NCI-H774 (cell line): ENCODE measurements around the gene MAP7D3.
"Not testable (repeated sequence)": the region's sequence is repeated elsewhere in the genome, so short reads cannot be mapped to it uniquely, and the experiment has no call there.

Experiments used
- DNase-seq: peaks from one replicate; lab custom pipeline; 2025; lab: John Stamatoyannopoulos, UW

MAP7D3 gene, protein sequence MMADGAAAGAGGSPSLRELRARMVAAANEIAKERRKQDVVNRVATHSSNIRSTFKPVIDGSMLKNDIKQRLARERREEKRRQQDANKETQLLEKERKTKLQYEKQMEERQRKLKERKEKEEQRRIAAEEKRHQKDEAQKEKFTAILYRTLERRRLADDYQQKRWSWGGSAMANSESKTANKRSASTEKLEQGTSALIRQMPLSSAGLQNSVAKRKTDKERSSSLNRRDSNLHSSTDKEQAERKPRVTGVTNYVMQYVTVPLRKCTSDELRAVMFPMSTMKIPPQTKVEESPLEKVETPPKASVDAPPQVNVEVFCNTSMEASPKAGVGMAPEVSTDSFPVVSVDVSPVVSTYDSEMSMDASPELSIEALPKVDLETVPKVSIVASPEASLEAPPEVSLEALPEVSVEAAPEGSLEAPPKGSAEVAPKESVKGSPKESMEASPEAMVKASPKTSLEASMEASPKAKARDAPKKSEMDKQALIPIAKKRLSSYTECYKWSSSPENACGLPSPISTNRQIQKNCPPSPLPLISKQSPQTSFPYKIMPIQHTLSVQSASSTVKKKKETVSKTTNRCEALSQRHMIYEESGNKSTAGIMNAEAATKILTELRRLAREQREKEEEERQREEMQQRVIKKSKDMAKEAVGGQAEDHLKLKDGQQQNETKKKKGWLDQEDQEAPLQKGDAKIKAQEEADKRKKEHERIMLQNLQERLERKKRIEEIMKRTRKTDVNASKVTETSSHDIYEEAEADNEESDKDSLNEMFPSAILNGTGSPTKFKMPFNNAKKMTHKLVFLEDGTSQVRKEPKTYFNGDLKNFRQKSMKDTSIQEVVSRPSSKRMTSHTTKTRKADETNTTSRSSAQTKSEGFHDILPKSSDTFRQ

DNA sequence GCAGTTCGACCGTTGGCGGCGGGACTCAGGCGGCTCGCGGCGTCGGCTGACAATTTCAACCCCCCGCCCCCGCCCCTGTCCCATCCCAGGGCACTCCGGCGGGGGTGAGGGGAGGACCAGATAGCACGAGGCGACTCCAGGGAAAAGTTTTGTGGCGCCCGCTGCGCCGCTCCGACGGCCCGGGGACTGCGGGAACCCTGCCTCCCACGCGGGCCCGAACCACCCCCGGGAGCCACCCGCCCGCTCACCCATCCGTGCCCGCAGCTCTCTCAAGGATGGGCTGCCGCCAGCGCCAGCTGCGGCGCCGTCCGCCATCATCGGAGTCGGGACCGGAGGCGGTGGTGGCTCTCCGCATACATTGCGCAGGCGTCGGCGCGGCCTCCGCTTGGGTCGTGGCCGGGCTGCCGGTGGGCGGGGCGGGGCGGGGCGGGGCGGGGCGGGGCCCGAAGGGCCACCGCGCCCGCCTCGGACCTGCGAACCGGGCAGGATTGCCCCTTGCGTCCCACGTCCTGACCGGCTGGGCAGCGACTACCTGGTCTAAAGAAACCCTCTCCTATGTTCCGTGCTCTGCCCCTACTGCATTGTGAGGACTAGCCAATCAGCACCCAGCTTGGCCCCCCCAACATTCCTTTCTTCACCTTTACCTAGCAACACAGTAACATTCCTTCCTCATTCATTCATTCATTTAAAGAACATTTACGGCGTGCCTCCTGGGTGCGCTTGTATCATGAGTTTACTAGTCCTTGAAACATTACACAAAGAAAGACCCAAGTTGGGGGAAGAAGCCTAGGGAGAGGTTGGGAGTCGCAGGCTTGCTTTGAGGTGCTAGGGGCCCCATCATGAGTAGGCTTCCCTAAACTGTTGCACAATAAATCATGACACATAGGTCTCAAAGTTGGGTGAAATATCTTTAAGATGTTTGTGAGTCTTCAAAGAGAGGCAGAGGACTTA lies at the start of gene MAP7D3:
Gene MAP7D3, minus strand, starts transcription at position 360 of the 951 bp plus-strand sequence. Its CDS starts 42 bp downstream, at position 318.
- peak; percentile 66 for DNase-seq

DNA sequence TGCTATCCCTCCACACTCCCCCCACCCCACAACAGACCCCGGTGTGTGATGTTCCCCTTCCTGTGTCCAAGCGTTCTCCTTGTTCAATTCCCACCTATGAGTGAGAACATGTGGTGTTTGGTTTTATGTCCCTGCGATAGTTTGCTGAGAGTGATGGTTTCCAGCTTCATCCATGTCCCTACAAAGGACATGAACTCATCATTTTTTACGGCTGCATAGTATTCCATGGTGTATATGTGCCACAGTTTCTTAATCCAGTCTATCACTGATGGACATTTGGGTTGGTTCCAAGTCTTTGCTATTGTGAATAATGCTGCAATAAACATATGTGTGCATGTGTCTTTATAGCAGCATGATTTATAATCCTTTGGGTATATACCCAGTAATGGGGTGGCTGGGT lies 49.5 kb upstream of the MAP7D3 start, which contains the start of gene ADGRG4:
Gene ADGRG4, plus strand, starts transcription at position 243 of the 400 bp plus-strand sequence. CDS start 7,815 bp downstream, outside the sequence.
- not testable (repeated sequence) for DNase-seq

DNA sequence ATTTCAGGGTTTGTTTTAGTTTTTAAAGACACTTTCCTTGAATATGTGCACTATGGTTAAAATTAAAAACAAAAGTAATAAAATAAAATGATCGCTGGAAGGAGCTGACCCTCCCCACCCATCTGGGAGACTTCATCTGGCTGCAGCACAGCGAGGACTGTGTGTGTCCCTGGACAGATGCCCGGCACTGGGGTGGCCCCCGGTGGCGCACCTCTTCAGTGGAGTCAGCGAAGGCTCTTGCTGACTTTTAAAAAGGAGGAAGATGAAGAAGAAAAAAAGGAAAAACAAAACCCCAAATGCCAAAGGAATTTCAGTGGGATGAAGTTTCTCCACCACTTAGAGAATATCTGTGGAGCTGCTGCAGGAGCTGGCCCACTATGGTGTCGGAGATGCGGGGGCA lies 44.2 kb upstream of the MAP7D3 start:
- no peak for DNase-seq

DNA sequence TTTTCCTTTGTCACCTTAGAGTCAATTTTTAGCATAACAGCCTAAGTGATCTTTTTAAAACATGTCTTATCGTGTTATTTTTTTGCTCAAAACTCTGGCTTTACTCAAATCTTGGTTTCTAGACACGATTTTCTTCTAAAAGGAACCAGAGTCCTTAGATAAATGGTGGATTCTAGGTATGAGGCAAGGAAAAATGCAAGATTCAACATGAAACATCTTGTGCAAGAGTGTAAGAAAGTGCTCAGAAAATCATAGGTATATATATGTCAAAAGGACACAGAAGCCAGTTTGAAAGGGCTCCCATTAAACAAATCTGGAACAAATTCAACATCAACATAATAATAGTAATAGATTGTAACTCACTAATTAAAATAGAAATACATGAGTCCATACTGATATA lies 41.5 kb upstream of the MAP7D3 start:
- DNase-seq: no peak

DNA sequence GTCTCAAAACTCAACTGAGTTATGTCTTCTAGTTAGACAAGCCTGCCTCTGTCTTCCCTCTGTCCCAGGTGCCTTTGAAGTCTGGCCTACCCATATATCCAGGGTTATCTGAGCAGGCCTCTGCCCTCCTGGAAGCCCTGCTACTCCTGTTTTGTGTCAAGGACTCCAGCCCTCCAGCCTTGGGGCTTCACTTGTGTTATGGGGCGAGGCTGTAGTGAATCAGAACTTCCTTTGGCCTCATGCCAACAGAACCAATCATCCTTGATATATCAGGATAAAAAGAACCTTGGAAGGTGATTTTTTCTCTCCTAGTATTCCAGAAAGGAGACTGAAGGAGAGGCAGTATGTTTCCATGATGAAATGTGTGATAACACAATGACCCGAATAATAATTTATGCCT lies 40.6 kb upstream of the MAP7D3 start:
- no peak for DNase-seq

DNA sequence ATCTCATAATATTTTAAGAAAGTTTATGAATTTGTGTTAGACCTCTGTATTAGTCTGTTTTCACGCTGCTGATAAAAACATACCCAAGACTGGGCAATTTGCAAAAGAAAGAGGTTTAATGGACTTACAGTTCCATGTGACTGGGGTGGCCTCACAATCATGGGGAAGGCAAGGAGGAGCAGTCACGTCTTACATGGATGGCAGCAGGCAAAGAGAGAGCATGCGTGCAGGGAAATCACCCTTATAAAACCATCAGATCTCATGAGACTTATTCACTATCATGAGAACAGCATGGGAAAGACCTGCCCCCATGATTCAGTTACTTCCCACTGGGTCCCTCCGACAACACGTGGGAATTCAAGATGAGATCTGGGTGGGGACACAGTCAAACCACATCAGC lies 35.2 kb upstream of the MAP7D3 start:
- not testable (repeated sequence) for DNase-seq

DNA sequence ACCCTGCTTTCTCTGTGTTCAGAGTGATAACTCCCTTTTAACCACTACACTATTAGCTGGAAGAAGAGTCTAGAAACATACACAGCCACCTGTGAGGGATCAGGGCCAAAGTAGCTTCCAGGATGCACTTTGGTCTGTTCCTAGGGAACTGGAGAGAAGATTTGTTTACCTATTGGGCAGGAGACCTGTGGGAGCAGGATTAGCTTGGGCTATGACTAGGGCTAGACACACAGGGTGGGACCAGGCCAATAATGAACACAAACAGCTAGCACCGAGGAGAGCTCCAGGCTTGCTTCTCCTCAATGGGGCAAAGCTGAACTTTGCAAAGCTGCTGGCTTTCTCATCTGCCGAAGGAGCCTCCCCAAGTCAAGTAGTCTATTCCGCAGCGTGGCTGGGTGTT lies 24.4 kb upstream of the MAP7D3 start:
- DNase-seq: no peak

DNA sequence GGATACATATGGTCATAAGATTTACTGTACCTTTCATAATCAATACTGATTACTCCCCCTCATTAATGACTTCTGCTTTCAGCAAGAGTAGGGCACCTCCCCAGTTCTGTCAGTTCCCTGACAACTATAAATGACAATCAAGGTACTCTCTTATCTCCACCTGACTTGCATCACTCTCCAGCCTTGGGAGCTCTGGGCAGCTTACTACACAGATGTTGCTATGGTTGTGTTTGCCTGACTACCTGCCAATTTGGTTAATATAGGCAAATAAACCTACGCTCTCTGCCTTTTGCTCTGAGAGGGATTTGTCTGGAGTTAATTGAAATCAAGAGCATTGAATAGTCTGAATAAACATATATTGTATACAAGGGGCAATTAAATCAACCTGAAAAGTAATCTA lies 22.8 kb upstream of the MAP7D3 start:
- peak; percentile 78 for DNase-seq

DNA sequence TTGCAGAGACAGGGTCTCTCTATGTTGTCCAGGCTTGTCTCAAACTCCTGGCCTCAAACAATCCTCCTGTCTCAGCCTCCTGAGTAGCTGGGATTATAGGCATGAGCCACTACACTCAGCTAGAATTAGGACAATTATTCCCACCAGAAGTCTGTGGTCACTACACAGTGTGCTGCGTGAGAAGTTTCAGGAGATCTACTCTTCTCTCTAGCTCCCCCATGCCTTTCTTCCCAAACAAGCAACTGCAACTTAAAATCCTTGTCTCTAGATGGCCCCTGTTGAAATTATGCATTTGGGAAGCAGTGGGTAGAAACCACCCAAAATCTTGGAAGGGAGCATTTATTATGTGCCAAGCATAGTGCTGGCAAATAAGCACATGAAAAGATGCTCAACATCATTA lies 21.1 kb upstream of the MAP7D3 start:
- no peak for DNase-seq

DNA sequence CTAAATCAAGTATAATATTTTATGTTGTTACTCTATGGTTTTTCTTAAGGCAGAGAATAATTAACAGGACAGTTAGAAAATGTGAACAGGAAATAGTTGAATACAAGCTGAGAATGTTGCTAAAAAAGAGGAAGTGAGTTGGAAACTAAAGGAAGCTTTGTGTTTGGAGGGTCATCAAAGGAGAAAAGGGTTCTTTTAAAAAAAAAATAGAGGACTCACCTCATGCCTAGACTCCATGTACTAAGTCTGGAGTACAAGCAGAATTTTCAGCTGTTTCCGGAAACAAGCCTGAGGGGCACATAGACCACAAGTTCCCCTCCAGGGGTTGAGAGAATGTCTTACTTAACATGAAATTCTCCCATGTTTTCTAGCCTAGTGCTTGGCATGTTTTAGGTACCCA lies 20.1 kb upstream of the MAP7D3 start:
- DNase-seq: no peak

DNA sequence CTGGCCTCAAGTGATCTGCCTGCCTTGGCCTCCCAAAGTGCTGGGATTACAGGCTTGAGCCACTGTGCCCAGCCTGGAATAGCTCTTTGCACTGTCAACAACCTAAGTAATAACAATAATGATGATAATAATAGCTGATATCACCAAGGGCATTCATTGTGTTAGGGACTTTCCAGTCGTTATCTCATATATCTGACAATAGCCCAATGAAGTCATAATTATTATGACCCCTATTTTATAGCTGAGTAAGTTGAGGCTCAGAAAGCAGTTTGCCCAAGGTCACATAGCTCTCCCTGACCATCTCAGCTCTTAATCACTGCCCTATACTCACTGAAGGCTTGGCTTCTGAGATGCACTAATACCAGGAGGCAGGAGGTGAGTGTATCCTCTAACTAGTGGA lies 18.7 kb upstream of the MAP7D3 start:
- DNase-seq: no peak

DNA sequence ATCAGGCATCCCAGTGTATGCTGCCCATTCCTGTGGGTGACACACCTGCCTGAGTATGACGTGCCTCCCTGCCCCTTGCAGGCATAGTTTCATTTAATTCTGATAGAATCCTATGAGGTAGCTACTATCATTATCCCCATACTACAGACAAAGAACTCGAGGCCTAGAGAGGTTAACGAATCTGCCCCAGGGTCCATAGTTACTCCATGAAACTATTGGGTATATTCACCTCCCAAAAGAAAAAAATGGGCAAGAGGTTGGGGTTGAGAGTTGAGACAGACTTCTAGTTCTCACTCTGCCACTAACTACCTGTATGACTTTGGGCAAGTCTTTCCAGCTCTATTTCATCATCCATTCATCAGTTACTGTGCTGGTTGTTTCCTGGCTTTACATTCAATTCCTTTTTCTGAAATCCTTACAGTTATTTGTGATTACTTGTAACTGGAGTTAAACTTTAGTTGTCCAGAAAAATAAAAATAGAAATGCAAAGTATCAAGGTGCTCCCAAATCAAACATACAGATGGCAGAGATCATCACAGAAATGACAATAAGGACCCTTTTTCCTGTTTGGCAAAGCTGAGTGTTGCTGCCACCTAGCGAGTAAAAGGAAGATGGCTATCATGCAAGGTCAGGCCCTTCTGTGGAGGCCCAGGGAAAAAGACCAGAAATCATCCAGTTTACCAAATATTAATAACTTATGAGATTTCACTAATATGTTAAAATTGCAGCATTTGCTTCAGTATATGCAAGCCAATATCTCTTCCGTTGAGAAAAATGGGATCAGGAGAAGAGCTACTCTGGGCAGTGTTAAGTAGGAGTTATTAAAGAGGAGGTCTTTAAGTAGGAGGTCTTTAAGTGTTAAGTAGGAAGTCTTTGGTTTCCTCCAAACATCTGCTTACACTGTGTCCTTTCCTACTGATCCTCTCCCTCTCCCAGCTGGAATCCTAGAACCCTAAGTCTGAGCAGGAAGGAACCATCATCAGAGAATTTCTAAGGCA lies 17.1 kb upstream of the MAP7D3 start:
- peak; percentile 22 for DNase-seq

DNA sequence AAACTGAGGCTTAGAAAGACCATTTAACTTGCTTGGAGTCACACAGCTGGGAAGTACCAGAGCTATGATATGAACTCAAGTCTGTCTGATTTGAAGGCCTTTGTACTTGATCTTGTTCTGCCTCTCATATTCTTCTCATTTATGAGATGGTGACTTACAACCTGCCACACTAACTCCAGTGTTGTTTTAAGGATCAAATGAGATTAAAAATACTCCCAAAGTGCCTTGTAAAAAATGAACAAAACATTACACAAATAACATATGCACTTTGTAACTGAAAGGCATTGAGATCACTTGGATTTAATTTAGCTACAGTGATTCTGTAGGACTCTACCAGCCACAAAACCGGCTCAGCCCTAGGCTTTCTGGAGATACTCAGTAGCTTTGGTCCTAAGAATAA lies 15.6 kb upstream of the MAP7D3 start:
- no peak for DNase-seq

DNA sequence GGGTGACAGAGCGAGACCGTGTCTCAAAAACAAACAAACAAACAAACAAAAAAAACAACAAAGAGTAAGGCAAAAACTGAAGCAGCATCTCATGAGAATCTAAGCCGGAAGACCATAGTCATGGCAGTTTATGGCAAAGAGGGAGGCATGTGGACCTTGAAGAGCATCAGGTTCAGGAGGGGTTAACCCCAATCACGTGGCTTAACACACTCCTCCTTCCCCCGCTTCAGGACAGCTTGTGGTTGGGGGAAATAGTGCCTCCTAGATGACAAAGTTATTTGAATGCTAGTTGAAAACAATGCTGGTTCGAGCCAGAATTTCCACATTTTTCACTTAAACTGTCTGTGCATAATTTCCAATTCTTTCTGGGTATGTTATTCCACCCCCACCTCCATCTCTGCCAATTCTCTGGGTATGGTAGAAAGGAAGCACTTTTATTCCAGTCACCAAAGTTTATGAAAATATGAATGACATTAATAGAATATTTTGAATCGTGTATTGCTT lies 11.7 kb upstream of the MAP7D3 start:
- DNase-seq: no peak

DNA sequence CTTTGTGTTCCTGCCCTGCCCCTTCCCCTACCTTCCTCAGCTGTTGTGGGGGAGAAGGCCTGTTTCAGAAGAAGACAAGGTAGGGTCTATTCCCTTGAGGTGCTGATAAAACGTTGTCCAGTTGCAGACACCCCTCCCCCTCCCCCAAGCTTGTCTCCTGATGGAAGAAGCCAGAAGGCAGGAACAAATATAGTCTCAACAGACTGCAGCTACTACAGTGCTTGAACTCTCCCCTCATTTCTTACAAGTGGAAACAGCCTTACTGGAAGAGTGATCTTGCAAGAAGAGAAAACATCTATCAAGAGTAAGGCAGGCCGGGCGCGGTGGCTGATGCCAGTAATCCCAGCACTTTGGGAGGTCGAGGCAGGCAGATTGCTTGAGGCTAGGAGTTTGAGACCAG lies 11.0 kb upstream of the MAP7D3 start:
- DNase-seq: no peak

DNA sequence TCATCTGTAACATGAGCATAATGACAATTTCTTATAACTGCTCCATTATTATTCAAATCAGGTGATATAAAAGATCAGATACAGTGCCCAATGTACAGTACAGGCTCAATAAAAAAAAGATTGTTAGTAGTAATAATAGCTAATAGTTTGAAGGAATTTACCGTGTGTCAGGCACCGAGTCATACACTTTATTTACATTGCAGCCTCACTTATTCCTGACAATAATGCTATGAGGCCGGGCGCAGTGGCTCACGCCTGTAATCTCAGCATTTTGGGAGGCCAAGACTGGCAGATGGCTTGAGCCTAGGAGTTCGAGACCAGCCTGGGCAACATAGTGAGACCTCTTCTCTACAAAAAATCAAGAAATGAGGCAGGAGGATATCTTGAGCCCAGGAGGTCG lies 10.1 kb upstream of the MAP7D3 start:
- DNase-seq: no peak

DNA sequence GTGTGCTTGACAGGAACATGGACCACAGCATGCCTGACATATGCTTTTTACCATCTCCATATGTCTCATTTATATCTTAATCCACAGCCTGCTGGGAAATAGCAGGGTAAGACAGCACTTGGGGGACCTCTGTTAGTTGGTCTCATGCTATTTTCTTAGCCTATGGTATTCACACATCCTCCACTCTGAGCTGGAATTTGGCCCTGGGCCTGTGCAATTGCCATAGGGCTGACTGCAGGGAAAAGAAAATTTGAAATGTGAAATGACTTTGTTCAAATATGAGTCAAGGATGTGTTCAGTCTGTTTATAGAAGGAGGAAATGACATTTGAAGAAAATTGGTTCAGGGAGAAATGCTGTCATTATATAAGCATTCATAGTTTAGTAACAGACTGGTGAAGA lies 9.6 kb upstream of the MAP7D3 start:
- no peak for DNase-seq

DNA sequence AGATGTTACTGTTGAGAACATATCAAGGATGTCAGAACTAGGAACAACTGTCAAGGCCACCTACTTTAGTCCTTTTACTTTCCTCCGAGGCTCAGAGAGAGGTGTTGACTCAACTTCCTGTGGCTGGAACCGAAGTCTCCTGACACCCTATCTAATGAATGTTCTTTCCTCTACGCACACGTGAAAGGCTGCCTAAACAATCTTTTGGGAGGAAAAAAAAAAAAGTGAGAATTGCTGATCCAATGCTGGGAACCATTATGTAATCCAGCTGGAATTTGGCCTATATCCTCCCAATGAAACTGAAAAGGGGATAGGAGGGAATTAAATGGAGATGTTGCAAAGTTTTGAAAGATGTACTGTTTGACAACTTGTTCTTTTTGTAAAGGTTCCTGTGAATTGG lies 8.3 kb upstream of the MAP7D3 start:
- no peak for DNase-seq

DNA sequence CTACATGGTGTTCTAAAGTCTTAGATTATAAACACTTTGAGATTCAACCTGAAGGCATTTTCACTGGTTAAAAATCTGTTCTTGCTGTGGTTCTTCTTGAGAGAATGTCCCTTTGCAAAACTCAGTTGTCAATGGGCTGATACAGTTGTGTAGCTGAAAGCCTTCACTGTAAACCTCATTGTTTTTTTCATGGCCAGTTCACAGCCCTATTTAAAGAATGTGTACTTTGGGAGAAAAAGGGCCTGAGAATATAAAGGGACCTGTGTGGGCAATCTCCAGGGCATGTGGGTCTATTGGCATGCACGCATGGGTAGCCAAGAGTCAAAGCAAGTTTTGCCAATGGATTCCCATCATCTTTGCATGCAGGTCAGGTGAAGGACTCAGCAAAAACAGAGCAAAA lies 7.8 kb upstream of the MAP7D3 start:
- DNase-seq: no peak

DNA sequence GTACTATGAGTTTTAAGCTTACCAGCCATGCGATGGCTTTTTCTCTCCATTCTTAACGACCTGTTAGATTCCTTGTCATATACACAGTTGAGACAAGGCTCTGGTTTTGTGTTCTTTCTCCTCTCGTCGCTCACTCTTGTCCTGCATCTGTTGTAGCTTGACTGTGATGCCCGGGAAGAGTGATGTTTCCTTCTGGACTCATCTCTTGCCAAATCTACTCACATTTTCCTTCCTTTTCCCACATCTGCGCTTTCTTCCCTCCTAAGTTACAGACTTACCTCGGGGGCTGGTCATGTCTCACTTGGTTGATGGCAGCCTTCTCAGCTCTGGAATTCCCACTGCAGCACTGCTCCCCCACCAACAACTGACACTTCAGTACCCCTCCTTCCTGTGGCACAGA lies 4.8 kb upstream of the MAP7D3 start:
- DNase-seq: no peak
